Left renal cortex interstitium (tissue), 4 donors: ENCODE data around the gene STUM. TPM values are rescaled to one million over a fixed set of nuclear protein-coding genes. Genes with fewer than 3 reads are reported as not detected.

Source experiments
- DNase-seq, 4 donors: peaks; one replicate each; pipeline ENCODE4 v3.0.0-alpha.2; 2013; ENCODE audit warnings: low read depth in 4 of 4, low spot score in 2 of 4, missing footprints in 1 of 4
- polyA plus RNA-seq, 4 donors: library from polyadenylated mRNA; unstranded; fragments of 120-200 nt; gene quantifications; one replicate each; pipeline ENCODE4 v1.2.1, GENCODE V29; 2013; ENCODE audit not compliant: insufficient read length in 4 of 4

STUM gene
- polyA plus RNA-seq, 4 donors = 1.0 to 2.2 (median 1.5) TPM

DNA sequence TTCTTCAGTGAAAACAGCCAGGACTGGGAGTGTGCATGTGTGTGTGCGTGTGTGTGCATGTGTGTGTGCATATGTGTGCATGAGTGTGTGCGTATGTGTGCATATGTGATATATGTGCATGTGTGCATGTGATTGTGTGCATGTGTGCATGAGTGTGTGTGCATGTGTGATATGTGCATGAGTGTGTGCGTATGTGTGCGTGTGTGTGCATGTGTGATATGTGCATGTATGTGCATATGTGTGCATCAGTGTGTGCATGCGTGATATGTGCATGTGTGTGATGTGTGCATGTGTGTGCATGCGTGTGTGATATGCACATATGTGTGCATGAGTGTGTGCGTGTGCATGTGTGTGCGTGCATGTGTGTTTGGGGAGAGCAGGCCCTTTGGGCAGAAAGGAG, 100.7 kb downstream of the STUM start:
- no peak for DNase-seq

DNA sequence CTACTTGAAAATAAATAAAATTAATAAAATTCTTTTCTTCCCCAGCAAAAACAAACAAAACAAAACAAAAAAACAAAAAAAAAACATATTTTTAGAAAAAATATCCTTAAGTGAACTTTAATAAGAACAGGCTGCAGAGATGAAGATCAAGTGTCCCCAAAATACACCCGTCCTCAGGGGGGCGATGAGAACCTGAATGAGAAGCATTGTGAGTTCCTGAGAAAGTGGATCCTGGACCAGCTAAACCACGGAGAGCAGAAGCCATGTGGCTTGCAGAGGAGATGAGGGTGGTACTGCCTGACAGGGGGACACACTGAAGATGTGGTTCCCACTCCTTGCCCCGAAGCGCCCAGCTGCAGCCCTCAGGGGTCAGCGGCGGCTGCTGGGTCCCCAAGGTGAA, 101.2 kb downstream of the STUM start:
- DNase-seq = no peak

DNA sequence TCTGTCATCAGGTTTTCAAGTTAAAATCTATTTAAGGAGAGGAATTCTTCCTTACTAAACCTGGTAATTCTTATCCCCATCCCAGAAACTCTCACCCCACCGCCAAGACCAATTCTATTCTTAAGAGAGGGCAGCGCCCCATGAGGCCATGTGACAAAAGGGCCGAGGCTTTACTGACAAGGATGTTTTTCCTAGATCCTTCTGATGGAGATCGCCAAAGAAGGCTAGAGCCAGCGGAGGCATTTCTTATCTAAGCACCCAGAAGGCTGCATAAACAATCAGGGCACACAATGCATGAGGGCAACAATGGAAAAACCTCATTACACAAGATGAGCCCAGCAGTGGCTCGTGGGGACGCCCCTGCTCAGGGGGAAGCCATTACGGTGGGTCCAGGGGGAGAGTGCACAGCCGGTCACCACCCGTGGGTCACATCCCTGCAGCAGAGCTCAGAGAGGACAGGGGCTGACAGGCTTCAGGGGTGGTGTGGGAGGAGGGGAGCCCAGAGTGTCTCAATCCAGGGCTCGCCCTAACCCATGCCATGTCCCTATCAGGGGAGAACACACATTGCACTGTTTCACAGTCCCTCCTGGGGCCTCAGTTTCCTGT, 101.8 kb downstream of the STUM start:
- no peak for DNase-seq

DNA sequence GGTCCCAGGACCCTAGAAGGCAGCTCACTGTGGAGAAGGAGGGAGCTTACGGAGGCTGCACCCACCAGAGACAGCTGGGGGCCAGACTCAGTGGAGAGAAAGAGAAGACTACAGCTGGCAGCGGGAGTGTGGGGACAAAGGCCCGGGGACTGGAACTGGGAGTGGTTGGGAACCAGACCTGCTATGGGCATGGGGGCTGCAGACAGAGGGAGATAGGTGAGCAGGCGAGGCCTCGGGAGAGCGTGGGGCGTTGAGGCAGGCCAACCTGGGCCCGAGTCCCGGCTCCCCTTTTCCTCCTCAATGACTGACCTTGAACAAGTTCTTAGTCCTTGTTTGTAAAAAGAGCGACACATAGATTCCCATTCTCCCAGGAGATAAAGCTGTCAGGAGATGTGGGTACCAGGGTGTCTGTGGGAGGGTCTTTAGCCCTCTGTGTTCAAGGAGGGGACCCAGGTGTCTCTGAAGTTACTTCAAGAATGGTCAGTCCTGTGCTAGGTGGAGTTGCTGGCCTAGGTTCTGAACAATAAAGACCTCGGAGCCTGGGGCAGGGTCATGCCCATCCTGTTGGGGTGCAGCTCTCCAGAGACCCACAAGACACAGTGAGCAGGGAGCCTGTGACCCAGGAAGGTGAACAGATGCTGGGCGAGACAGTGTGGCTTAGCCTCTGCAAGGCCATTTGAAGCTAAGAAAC, 102.6 kb downstream of the STUM start:
- no peak for DNase-seq

GRCh38 chr1:226651732-226652105, 103.2 kb downstream of the STUM start:
- DNase-seq = no peak

- no peak for DNase-seq
These were observed 104.0 kb downstream of the STUM start for GRCh38 chr1:226652613-226653012.

- DNase-seq = no peak
These were observed 104.9 kb downstream of the STUM start for GRCh38 chr1:226653311-226653921.

DNA sequence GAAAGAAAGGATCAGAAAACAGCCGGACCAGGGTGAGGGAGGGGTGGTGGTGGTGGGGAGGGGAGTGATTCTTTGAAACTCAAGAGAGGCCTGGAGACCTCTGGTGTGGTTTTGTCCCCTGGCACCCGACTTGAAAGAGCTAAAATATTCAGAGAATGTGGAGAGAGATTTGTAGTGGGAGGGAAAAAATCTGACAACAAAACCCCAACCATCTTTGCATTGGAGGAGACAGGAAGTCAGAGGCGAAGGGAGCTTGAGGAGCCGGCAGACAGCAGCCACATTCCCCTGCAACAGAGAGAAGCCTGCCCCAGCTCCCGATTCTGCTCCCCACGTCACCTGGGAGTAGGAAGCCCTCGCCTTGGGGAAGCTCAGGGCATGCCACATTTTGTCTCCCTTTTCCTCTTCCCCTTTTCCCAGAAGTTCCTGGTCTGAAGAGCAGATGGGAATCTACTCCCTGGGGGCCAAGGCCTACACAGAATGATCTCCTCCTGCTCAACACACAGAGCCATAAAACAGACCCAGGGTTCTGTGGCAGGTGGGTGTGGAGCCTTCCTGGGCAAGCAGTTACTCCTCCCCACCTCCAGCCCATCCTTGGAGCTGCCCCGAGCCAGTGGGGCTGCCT, 105.6 kb downstream of the STUM start:
- no peak for DNase-seq

GRCh38 chr1:226654668-226655055, 106.1 kb downstream of the STUM start:
- DNase-seq = no peak

DNA sequence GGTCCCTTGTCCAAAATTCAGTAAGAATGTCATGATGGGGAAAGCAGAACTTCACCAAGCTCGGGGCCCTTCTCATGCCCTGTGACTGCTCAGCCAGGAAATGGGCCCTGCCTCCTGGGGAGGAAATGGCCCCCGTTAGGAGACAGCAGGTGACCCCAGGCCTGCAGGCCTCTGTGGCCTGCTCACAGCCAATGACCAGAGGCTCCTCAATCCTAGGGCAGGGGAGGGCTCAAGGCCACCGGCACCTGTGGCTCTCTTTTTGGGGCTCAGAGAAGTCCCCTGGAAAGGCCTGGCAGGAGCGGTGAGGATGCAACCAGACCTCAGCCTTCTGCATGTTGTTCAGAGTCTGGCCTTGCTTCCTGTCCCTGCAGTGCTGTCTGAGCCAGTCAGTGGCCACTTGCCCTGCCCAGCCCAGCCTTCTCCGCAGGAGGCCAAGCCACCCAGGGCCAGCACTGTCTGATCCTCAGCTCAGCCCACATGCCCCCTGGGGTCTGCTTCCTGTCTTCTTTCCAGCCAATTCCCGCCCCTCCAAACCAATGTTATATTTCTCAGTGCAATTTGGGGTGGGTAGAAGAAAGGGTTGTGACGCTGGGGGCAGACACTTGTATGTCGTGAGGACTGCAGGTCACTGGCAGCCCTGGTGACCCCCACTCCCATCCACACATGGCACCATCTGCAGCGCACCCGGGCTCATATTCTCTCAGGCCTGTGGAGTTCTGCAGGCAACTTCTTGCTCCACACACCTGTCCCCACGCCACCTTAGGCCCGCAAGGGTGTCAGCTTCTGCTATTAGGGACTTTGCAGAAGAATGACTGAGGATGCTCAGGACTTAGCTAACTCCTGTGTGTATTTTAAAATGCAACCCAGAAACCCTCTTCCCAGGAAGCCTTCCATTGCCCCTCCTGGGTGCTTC, 106.9 kb downstream of the STUM start:
- DNase-seq = no peak

- DNase-seq = no peak
These were observed 107.6 kb downstream of the STUM start for GRCh38 chr1:226656201-226656600.

GRCh38 chr1:226656601-226657277, 108.2 kb downstream of the STUM start:
- DNase-seq = no peak

DNA sequence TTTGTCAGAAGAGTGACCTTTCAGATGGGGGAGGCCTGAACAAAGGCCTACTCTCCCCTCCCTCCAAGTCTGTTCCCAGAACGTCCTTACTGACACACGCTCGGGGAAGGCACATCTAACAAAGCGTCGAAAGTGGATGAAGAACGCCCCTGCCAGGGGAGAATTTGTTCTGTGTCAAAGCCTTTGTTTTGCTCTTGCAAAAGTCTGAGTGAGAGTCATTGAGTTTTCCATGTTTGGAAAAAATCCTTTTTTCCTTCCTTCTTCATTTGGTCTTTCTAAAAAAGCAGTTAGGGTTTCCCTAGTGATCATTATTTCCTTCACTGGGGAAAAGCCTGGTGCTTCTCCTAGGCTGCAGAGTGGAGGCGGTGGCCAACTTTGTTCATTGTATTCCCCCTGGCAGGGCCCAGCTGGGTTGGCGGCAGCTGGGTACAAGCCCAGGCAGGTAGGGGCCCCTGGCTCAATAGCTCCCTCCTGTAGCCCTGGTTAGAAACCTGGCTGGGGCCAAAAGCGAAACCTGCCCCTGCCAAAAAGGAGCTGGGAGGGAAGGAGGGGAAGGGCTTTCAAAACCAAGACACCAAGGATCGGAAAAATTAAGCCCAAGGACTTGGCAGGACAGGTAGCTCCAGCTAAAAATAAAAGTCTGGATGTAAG, 109.5 kb downstream of the STUM start:
- no peak for DNase-seq

DNA sequence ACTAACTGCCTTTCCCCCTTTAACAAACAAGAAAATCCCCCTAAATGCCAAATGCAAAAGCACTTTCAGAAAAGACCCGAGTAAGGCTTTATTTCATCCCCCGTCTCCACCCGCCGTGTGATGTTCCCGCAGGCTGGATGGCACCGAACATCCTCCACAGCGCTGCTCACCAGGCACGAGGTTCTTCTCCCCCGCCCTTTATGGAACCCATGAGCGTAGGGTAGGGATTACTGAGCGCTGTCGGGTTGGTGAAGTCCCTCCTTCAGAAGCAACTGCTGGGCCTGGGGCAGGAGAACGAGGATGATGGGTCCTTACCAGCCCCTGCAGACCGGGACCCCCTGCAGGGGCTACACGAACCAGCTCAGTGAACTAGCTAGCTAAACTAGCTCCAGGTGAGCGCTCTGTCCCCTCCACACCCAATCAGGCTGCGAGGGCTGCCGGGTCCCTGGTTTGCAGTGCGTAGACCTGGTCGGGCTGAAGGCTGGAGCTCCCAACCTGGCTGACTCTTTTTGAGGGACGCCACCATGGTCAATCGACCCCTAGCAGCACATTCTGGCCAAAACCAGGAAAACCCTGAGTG, 110.1 kb downstream of the STUM start:
- no peak for DNase-seq

Other genes starting within 250 kb of the STUM start
- 10 to 100 TPM in 3 of 4 donors, 1 to 10 TPM in 1; 9.8 to 11.5 (median 10.9) TPM for gene LIN9, start 239.6 kb upstream of the STUM start, polyA plus RNA-seq
- 100 to 1,000 TPM; 122 to 133 (median 127) TPM for gene PARP1, start 140.7 kb upstream of the STUM start, polyA plus RNA-seq
- 10 to 100 TPM; 22.4 to 28.6 (median 25.4) TPM for gene ITPKB, start 190.5 kb downstream of the STUM start, polyA plus RNA-seq